B cell (primary cell): ENCODE data around the gene EPB41L4A. TPM values are rescaled to one million over a fixed set of nuclear protein-coding genes. Genes with fewer than 3 reads are reported as not detected.

Experiments
- ATAC-seq: fragments of 200-7000 bp; cut with Tn5 transposase; one replicate; pipeline ENCODE4 v1.10.0; 2021; ENCODE audit warnings: low read depth, mild to moderate bottlenecking, moderate number of reproducible peaks, moderate library complexity
- CTCF ChIA-PET: fragments of 350-600 bp; sonication (Branson Sonifier 250); formaldehyde crosslinking; loops from one replicate; lab custom pipeline; 2021; ENCODE audit warnings: antibody characterized with exemption, inconsistent platforms; lab: Charles Lee
- POLR2A ChIA-PET: fragments of 350-600 bp; sonication (Branson Sonifier 250); formaldehyde crosslinking; loops from one replicate; lab custom pipeline; 2021; ENCODE audit warnings: antibody characterized with exemption; lab: Charles Lee
- DNase-seq: peaks from one replicate; pipeline ENCODE4 v3.0.0; 2013
- H2AFZ ChIP-seq: 2 replicates; pipeline ENCODE4 v1.6.1; 2012; ENCODE audit warnings: mild to moderate bottlenecking, low read depth, low read length; ENCODE audit not compliant: insufficient read depth, poor library complexity, severe bottlenecking
- H3K27ac ChIP-seq, 2 donors: 1 replicate in 1 of 2; 2 replicates in 1 of 2; pipeline ENCODE4 v1.5.1; 2012 to 2013; ENCODE audit warnings: low read length in 2 of 2, mild to moderate bottlenecking in 2 of 2, moderate library complexity in 1 of 2
- H3K27me3 ChIP-seq, 4 experiments: fragments of 200-600 bp in 1 of 4; sonication (generic) in 1 of 4; replicated peaks in 1 of 4; 1 replicate in 2 of 4; 2 replicates in 2 of 4; pipeline versions ENCODE4 v1.6.1 to v1.7.0; 2013 to 2016; ENCODE audit warnings: low read length in 3 of 4, mild to moderate bottlenecking in 2 of 4, mixed read lengths in 1 of 4, moderate library complexity in 1 of 4; ENCODE audit not compliant: insufficient read depth in 4 of 4, control insufficient read depth in 3 of 4; ENCODE audit errors: control extremely low read depth in 1 of 4
- H3K36me3 ChIP-seq, 2 experiments: replicated peaks in 1 of 2; 1 replicate in 1 of 2; 2 replicates in 1 of 2; pipeline versions ENCODE4 v1.6.1 to v1.7.1; 2013; ENCODE audit warnings: low read length in 1 of 2; ENCODE audit not compliant: insufficient read depth in 2 of 2, control insufficient read depth in 1 of 2; ENCODE audit errors: control extremely low read depth in 1 of 2, extremely low read depth in 1 of 2
- H3K4me1 ChIP-seq, 2 donors: fragments of 200-600 bp in 1 of 2; sonication (generic) in 1 of 2; 1 replicate in 1 of 2; 2 replicates in 1 of 2; pipeline versions ENCODE4 v1.5.1 to v1.6.1; 2013 to 2017; ENCODE audit warnings: low read length in 2 of 2; ENCODE audit not compliant: control insufficient read depth in 2 of 2, insufficient read depth in 2 of 2
- H3K4me2 ChIP-seq: replicated peaks from 2 replicates; pipeline ENCODE3; 2012; ENCODE audit warnings: mild to moderate bottlenecking, low read depth, low read length; ENCODE audit not compliant: poor library complexity, severe bottlenecking
- H3K4me3 ChIP-seq, 5 experiments: fragments of 200-600 bp in 1 of 5; sonication (generic) in 1 of 5; 1 replicate in 3 of 5; 2 replicates in 2 of 5; pipeline versions ENCODE4 v1.5.1 to v1.7.0; 2011 to 2016; ENCODE audit warnings: low read length in 4 of 5, mild to moderate bottlenecking in 4 of 5, low read depth in 2 of 5, control low read depth in 1 of 5, moderate library complexity in 1 of 5; ENCODE audit not compliant: insufficient read depth in 1 of 5; ENCODE audit errors: control extremely low read depth in 1 of 5, extremely low read depth in 1 of 5
- H3K79me2 ChIP-seq: fragments of 200-600 bp; sonication (generic); one replicate; pipeline ENCODE4 v1.6.0; 2016; ENCODE audit warnings: low read length; ENCODE audit not compliant: control insufficient read depth, insufficient read depth
- H3K9ac ChIP-seq: fragments of 200-600 bp; sonication (generic); 2 replicates; pipeline ENCODE4 v1.6.1; 2017; ENCODE audit warnings: mild to moderate bottlenecking, low read length, moderate library complexity
- H3K9me3 ChIP-seq, 3 donors: one replicate each; pipeline versions ENCODE4 v1.6.1 to v1.7.1; 2013; ENCODE audit warnings: low read length in 2 of 3; ENCODE audit not compliant: control insufficient read depth in 2 of 3, insufficient read depth in 1 of 3; ENCODE audit errors: control extremely low read depth in 1 of 3
- H4K20me1 ChIP-seq: 2 replicates; pipeline ENCODE4 v1.6.0; 2012; ENCODE audit warnings: mild to moderate bottlenecking, low read length; ENCODE audit not compliant: insufficient read depth, control insufficient read depth, poor library complexity, severe bottlenecking
- H3K27ac Mint-ChIP-seq: one replicate; pipeline ENCODE4 v1.8.0; 2021; ENCODE audit warnings: mixed read lengths
- H3K27me3 Mint-ChIP-seq: one replicate; pipeline ENCODE4 v1.8.0; 2021; ENCODE audit warnings: mixed read lengths
- H3K4me1 Mint-ChIP-seq: one replicate; pipeline ENCODE4 v1.8.0; 2021; ENCODE audit warnings: mixed read lengths
- H3K4me3 Mint-ChIP-seq: one replicate; pipeline ENCODE4 v1.8.0; 2021; ENCODE audit warnings: mixed read lengths
- H3K9me3 Mint-ChIP-seq: one replicate; pipeline ENCODE4 v1.8.0; 2022; ENCODE audit warnings: mixed read lengths; ENCODE audit not compliant: insufficient read depth
- CTCF ChIP-seq: fragments of 200-600 bp; IDR thresholded peaks from one replicate; pipeline ENCODE4 v1.8.0; 2022; ENCODE audit warnings: antibody characterized with exemption, mild to moderate bottlenecking
- EZH2 ChIP-seq: IDR thresholded peaks from 2 replicates; pipeline ENCODE4 v1.6.1; 2012; ENCODE audit warnings: borderline replicate concordance, low read depth, mild to moderate bottlenecking, moderate library complexity, low read length; ENCODE audit not compliant: insufficient read depth, poor library complexity, severe bottlenecking
- WGBS: methylation state at CpG from one replicate; pipeline ENCODE4 v1.1.5; 2013; ENCODE audit warnings: missing lambda C conversion rate; ENCODE audit not compliant: insufficient coverage; 5-methylcytosine and 5-hydroxymethylcytosine counted together
- intact Hi-C: fragments of 100-400 bp; cut with micrococcal nuclease; formaldehyde crosslinking; loops from one replicate; pipeline ENCODE4 v1.10.0; 2022
- polyA plus RNA-seq: library from polyadenylated mRNA; depleted of rRNA; stranded (reverse); fragments of >200 nt; gene quantifications from 2 replicates; pipeline ENCODE4 v1.2.3, GENCODE V29; 2012
- total RNA-seq, 2 donors: library from RNA; stranded (reverse); fragments of 120-200 nt in 1 of 2; gene quantifications; 1 replicate in 1 of 2; 2 replicates in 1 of 2; pipeline versions ENCODE4 v1.2.3 to v1.2.4, GENCODE V29; 2013 to 2022

Gene EPB41L4A
- total and polyA plus RNA-seq, 2 donors (not counting 1 experiment from before 2014, with no cell fraction given) = 1.8 to 12.9 TPM

GRCh38 chr5:112418659-112419163 lies 366 bp downstream of the EPB41L4A start:
- peak overlapping the region; percentile 56 for H3K27ac Mint-ChIP-seq
- CTCF ChIA-PET = interaction anchor here (1.1 to 5.4 kb wide), 16 partner anchors 11 to 340 kb away, joined by 3 to 86 read pairs (median 10); no protein-coding TSS in a partner anchor
- Histone ChIP-seq H3K27ac (no peak overlapping the region), H2AFZ (peak overlapping the region; percentile 76), H3K4me1 (peaks cover 16 to 20% of the 10 kb centered on the region in 2 donors), H3K4me2 (peak overlapping the region; percentile 93), H3K27me3 (peaks cover 0 to 27% (median 18%) of the 10 kb centered on the region in 4 experiments), H3K9ac (peak overlapping the region; percentile 76), H4K20me1 (no peaks in the 10 kb centered on the region), H3K36me3 (no peaks in the 10 kb centered on the region), H3K9me3 (no peaks in the 10 kb centered on the region), H3K79me2 (no peaks in the 10 kb centered on the region), H3K4me3 (peak overlapping the region in 4 of 5 experiments; percentile 67 to 79 (median 71))
- POLR2A ChIA-PET = interaction anchor here (1.3 kb wide), 1 partner anchor 110 kb away, joined by 4 read pairs; no protein-coding TSS in a partner anchor
- peaks cover 9% of the 10 kb centered on the region for H3K4me1 Mint-ChIP-seq
- peak overlapping the region; percentile 81 for H3K4me3 Mint-ChIP-seq
- no peaks in the 10 kb centered on the region for H3K9me3 Mint-ChIP-seq
- intact Hi-C loops = loop anchor here (2.0 to 5.0 kb wide), 5 partner anchors 110 to 906 kb away; partner anchors contain the start of genes DCP2 and STARD4
- 6% methylated on average over 37 of the region's 39 CpGs for whole genome bisulfite sequencing
- peaks cover 35% of the 10 kb centered on the region for H3K27me3 Mint-ChIP-seq
- TF ChIP-seq CTCF = no peak
- no peak for TF ChIP-seq EZH2
- ATAC-seq (no peak), DNase-seq (peak; percentile 50)
